HCT116 (cell line): ENCODE data around the gene C1orf122. TPM values are rescaled to one million over a fixed set of nuclear protein-coding genes. Genes with fewer than 3 reads are reported as not detected.

Experiments
- ATAC-seq: fragments of 200-7000 bp; cut with Tn5 transposase; 2 replicates; pipeline ENCODE4 v1.9.1; 2020; ENCODE audit warnings: mild to moderate bottlenecking, moderate library complexity
- BruUV-seq: library from RNA; stranded (reverse); fragments of 400-500 nt; replicated peaks from 2 replicates; lab custom pipeline; 2021; lab: Mats Ljungman, UMichigan
- CTCF ChIA-PET: fragments of 300-600 bp; sonication (Branson Sonifier 250); formaldehyde crosslinking; loops from one replicate; lab custom pipeline; 2021; ENCODE audit warnings: antibody characterized with exemption; lab: Charles Lee
- POLR2A ChIA-PET: fragments of 300-600, 350-600 bp; sonication (Branson Sonifier 250); formaldehyde crosslinking; loops from one replicate; lab custom pipeline; 2021; ENCODE audit warnings: antibody characterized with exemption; lab: Charles Lee
- RAD21 ChIA-PET, 2 experiments: fragments of 300-600 bp; sonication (Branson Sonifier 250); formaldehyde crosslinking; loops; one replicate each; lab custom pipeline; 2023; ENCODE audit warnings: low total read pairs in 2 of 2; ENCODE audit not compliant: uncharacterized antibody in 2 of 2, unreplicated experiment in 2 of 2, low non-redundant PET in 1 of 2; lab: Charles Lee
- DNase-seq: peaks from one replicate; pipeline ENCODE4 v3.0.0-alpha.2; 2010; ENCODE audit warnings: low read depth, low spot score
- H2AFZ ChIP-seq: fragments of 200-600 bp; shearing (Covaris generic), sonication (generic); 2 replicates; pipeline ENCODE4 v1.6.1; 2017; ENCODE audit warnings: low read depth, mixed run types, mixed read lengths, antibody characterized with exemption, low read length; ENCODE audit not compliant: poor library complexity, severe bottlenecking
- H3K27ac ChIP-seq: 2 replicates; pipeline ENCODE4 v1.5.1; 2012; ENCODE audit warnings: low read depth, low read length
- H3K27me3 ChIP-seq: fragments of 200-600 bp; sonication (generic); 2 replicates; pipeline ENCODE4 v1.6.1; 2016; ENCODE audit warnings: mixed run types, low read length, mixed read lengths; ENCODE audit not compliant: insufficient read depth
- H3K36me3 ChIP-seq, 2 experiments: fragments of 200-500 bp in 1 of 2; fragments of 200-600 bp in 1 of 2; sonication (Bioruptor generic) in 1 of 2; sonication (generic) in 1 of 2; 2 replicates each; pipeline versions ENCODE4 v1.5.1 to v1.6.1; 2014 to 2016; ENCODE audit warnings: low read length in 2 of 2, inconsistent platforms in 1 of 2, mixed read lengths in 1 of 2, mixed run types in 1 of 2; ENCODE audit not compliant: insufficient read depth in 2 of 2, control insufficient read depth in 1 of 2
- H3K4me1 ChIP-seq, 2 experiments: fragments of 200-600 bp in 1 of 2; sonication (generic) in 1 of 2; 2 replicates each; pipeline versions ENCODE4 v1.5.1 to v1.6.1; 2012 to 2017; ENCODE audit warnings: low read length in 2 of 2, inconsistent platforms in 1 of 2, mild to moderate bottlenecking in 1 of 2, mixed read lengths in 1 of 2, mixed run types in 1 of 2, moderate library complexity in 1 of 2; ENCODE audit not compliant: insufficient read depth in 2 of 2, control insufficient read depth in 1 of 2
- H3K4me2 ChIP-seq: fragments of 200-600 bp; sonication (generic); 2 replicates; pipeline ENCODE4 v1.6.1; 2017; ENCODE audit warnings: mixed run types, low read length, mixed read lengths
- H3K4me3 ChIP-seq, 2 experiments: fragments of 200-600 bp in 1 of 2; sonication (generic) in 1 of 2; replicated peaks in 1 of 2; 2 replicates each; pipeline ENCODE4 v1.5.1; 2011 to 2016; ENCODE audit warnings: low read length in 2 of 2, control low read depth in 1 of 2, low read depth in 1 of 2, mild to moderate bottlenecking in 1 of 2, mixed read lengths in 1 of 2, mixed run types in 1 of 2
- H3K79me2 ChIP-seq: fragments of 200-600 bp; sonication (generic); 2 replicates; pipeline ENCODE4 v1.6.1; 2017; ENCODE audit warnings: mild to moderate bottlenecking, mixed run types, low read length, moderate library complexity, mixed read lengths; ENCODE audit not compliant: insufficient read depth
- H3K9ac ChIP-seq: fragments of 200-600 bp; sonication (generic); 2 replicates; pipeline ENCODE4 v1.6.1; 2016; ENCODE audit warnings: low read length, mixed read lengths
- H3K9me2 ChIP-seq: fragments of 200-600 bp; sonication (generic), shearing (Covaris generic); 2 replicates; pipeline ENCODE4 v1.6.1; 2017; ENCODE audit warnings: mixed run types, mild to moderate bottlenecking, moderate library complexity; ENCODE audit not compliant: insufficient read depth
- H3K9me3 ChIP-seq, 2 experiments: fragments of 200-500 bp in 1 of 2; fragments of 200-600 bp in 1 of 2; sonication (Bioruptor generic) in 1 of 2; sonication (generic) in 1 of 2; 2 replicates each; pipeline ENCODE4 v1.6.1; 2014 to 2017; ENCODE audit warnings: low read length in 2 of 2, mixed read lengths in 2 of 2, inconsistent platforms in 1 of 2, low read depth in 1 of 2, mild to moderate bottlenecking in 1 of 2, mixed run types in 1 of 2, moderate library complexity in 1 of 2; ENCODE audit not compliant: control insufficient read depth in 1 of 2, insufficient read depth in 1 of 2
- H4K20me1 ChIP-seq: fragments of 200-600 bp; sonication (generic), shearing (Covaris generic); 2 replicates; pipeline ENCODE4 v1.6.1; 2017; ENCODE audit warnings: mixed run types, mild to moderate bottlenecking, moderate library complexity; ENCODE audit not compliant: insufficient read depth
- RAD21 ChIP-seq: IDR thresholded peaks from 2 replicates; pipeline ENCODE4 v1.6.1; 2012; ENCODE audit warnings: low read depth, mild to moderate bottlenecking
- SP1 ChIP-seq: IDR thresholded peaks from 2 replicates; pipeline ENCODE4 v1.6.1; 2012; ENCODE audit warnings: low read depth
- intact Hi-C: fragments of 100-400 bp; cut with micrococcal nuclease; formaldehyde crosslinking; loops from 2 replicates; pipeline ENCODE4 v1.10.0; 2022
- total RNA-seq: library from RNA; stranded (reverse); gene quantifications from one replicate; pipeline ENCODE4 v1.2.1, GENCODE V29; 2021; ENCODE audit not compliant: unreplicated experiment
- TF ChIP-seq, protein P1 (sequence below), 3 experiments: fragments of 200-600 bp in 1 of 3; sonication (generic) in 1 of 3; IDR thresholded peaks in 2 of 3; conservative IDR thresholded peaks in 1 of 3; 2 replicates each; pipeline ENCODE4 v1.5.1; 2012 to 2017; ENCODE audit warnings: low read depth in 2 of 3, low read length in 2 of 3, antibody characterized with exemption in 1 of 3, borderline replicate concordance in 1 of 3, control low read depth in 1 of 3, mild to moderate bottlenecking in 1 of 3, mixed read lengths in 1 of 3, mixed run types in 1 of 3, moderate library complexity in 1 of 3; ENCODE audit not compliant: insufficient read depth in 1 of 3
- TF ChIP-seq, protein P2 (sequence below): IDR thresholded peaks from 2 replicates; pipeline ENCODE4 v1.6.1; 2012; ENCODE audit warnings: low read depth

C1orf122 gene
- total RNA-seq, 1 experiment from 2014 or later, result 34.2 TPM

DNA sequence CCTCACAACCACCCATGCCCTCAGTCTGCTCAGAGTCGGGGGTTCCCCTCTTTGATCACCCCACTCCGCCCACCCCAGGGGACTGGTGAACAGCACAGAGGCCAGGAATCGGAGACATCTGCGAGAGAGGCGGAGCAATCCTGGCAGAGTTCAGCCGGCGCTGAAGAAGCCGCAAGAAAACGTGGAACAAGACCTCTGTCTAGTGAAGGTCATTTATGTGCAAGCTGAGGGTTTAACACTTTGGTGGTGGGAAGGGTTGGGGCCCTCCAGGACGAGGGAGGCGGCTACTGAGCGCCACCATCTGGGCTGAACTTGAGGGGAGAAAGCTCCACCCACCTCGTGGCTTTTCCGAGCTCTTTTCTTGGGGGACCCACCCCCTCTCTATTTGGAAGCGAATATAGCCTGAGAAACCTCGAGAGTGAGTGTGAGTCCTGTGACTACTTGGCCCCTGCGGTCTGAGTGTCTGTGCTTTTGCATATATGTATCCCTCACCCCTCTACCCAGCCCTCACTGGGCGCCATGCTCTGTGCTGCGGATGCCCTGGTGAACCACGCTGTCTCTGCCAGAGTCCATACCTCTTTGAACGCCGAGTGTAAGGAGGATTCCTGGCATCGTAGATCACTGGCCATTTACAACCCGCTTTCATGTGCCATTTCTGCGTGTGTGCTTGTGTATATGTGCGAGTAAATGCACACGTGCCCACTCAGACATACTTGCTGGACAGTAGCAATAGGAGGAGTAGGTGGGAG lies 41.5 kb upstream of the C1orf122 start:
- Histone ChIP-seq H3K27me3 (peaks cover 40% of the 10 kb centered on the region), H3K4me3 (no peak overlapping the region), H3K27ac (no peak overlapping the region)
- DNase-seq, result peak; percentile 2
- BruUV-seq, result no TSS peak
- POLR2A ChIA-PET, result no interaction called here
- TF ChIP-seq SP1 (no peak), RAD21 (peak; percentile 72)
- TF ChIP-seq, protein P1, sequence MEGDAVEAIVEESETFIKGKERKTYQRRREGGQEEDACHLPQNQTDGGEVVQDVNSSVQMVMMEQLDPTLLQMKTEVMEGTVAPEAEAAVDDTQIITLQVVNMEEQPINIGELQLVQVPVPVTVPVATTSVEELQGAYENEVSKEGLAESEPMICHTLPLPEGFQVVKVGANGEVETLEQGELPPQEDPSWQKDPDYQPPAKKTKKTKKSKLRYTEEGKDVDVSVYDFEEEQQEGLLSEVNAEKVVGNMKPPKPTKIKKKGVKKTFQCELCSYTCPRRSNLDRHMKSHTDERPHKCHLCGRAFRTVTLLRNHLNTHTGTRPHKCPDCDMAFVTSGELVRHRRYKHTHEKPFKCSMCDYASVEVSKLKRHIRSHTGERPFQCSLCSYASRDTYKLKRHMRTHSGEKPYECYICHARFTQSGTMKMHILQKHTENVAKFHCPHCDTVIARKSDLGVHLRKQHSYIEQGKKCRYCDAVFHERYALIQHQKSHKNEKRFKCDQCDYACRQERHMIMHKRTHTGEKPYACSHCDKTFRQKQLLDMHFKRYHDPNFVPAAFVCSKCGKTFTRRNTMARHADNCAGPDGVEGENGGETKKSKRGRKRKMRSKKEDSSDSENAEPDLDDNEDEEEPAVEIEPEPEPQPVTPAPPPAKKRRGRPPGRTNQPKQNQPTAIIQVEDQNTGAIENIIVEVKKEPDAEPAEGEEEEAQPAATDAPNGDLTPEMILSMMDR (IDR thresholded peaks at IDR 0.05 in 2 of 3, conservative IDR thresholded peaks at IDR 0.05 in 1 of 3; ENCODE audit: borderline replicate concordance in 1 of 3, insufficient read depth in 1 of 3, low read depth in 2 of 3, low read length in 2 of 3), result peak; percentile 20 to 35 (median 27); a peak in 3 of 6 replicates
- TF ChIP-seq, protein P2, sequence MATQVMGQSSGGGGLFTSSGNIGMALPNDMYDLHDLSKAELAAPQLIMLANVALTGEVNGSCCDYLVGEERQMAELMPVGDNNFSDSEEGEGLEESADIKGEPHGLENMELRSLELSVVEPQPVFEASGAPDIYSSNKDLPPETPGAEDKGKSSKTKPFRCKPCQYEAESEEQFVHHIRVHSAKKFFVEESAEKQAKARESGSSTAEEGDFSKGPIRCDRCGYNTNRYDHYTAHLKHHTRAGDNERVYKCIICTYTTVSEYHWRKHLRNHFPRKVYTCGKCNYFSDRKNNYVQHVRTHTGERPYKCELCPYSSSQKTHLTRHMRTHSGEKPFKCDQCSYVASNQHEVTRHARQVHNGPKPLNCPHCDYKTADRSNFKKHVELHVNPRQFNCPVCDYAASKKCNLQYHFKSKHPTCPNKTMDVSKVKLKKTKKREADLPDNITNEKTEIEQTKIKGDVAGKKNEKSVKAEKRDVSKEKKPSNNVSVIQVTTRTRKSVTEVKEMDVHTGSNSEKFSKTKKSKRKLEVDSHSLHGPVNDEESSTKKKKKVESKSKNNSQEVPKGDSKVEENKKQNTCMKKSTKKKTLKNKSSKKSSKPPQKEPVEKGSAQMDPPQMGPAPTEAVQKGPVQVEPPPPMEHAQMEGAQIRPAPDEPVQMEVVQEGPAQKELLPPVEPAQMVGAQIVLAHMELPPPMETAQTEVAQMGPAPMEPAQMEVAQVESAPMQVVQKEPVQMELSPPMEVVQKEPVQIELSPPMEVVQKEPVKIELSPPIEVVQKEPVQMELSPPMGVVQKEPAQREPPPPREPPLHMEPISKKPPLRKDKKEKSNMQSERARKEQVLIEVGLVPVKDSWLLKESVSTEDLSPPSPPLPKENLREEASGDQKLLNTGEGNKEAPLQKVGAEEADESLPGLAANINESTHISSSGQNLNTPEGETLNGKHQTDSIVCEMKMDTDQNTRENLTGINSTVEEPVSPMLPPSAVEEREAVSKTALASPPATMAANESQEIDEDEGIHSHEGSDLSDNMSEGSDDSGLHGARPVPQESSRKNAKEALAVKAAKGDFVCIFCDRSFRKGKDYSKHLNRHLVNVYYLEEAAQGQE, result no peak
- TF ChIP-seq, all 23 proteins: peak for 2
- Histone ChIP-seq H2AFZ (peak overlapping the region; percentile 61), H3K36me3 (no peaks in the 10 kb centered on the region), H3K79me2 (no peaks in the 10 kb centered on the region), H3K9me3 (no peaks in the 10 kb centered on the region), H3K4me1 (peaks cover 0 to 8% of the 10 kb centered on the region in 2 experiments; a peak in 1 of 4 replicates), H4K20me1 (no peaks in the 10 kb centered on the region), H3K4me2 (peak overlapping the region; percentile 47), H3K9ac (no peak overlapping the region), H3K9me2 (no peaks in the 10 kb centered on the region)
- peak; percentile 79 for ATAC-seq
- ChIA-PET CTCF (interaction anchor here (1.0 to 1.6 kb wide), 2 partner anchors 10 to 74 kb away, joined by 3 to 4 read pairs; partner anchors contain the start of gene CDCA8), RAD21 (no interaction called here)
- intact Hi-C loops, result no loop called here
